GM18520 (cell line): Measurements from ENCODE around the gene SPG7.

Experiments
- ATAC-seq: cut with Tn5 transposase; IDR thresholded peaks from one replicate; pipeline ENCODE4 v1.9.1; 2021; ENCODE audit not compliant: unreplicated experiment

The SPG7 gene

DNA sequence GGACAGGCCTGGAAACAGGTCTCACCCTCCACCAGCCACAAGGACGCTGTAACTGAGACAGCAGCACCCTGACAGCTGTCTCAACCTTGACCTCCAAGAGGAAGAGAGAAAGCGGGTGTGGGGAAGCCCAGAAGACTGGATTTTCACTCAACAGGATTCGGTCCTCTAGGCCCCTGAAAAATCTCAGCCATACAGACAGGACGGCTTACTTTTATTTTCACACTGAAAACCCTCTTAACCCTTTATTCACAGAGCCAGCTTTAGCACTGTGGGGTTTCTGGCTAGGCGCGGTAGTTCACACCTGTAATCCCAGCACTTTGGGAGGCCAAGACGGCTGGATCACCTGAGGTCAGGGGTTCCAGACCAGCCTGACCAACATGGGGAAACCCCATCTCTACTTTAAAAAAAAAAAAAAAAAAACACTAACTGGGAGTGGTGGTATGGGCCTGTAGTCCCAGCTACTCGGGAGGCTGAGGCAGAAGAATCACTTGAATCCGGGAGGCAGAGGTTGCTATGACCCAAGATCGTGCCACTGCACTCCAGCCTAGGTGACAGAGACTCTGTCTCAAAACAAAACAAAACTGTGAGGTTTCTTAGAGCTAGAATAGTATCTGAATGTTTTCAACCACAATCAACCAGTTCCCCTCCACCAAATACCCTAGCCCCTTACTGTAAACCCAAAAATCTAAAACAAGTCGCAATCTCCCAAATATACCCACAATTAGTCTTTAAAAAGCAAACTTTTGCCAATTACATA is 23.1 kb upstream of the SPG7 start:
- ATAC-seq = no peak

DNA sequence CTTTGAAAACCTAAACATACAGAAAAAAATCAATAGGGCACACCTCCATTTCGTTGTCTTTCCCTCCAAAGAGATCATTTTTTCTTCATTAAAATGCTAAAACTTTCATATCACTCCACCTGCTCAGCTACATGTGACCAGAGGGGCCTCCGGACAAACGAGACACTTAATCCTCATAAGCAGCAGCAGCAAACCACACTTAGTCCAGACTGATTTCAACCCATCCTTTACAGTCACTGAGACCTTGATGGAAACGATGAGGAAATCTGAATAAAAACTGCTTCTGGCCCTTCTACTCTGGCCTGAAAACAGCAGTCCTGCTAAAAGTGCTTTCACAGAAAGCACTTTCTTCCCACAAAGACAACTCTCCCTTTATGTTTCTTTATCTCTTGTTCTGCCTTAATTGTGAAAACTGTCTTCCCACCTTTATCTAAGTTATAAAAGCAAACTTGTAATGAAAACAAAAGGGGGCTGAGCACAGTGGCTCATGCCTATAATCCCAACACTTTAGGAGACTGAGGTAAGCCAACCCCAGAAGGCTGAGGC is 22.4 kb upstream of the SPG7 start:
- no peak for ATAC-seq

DNA sequence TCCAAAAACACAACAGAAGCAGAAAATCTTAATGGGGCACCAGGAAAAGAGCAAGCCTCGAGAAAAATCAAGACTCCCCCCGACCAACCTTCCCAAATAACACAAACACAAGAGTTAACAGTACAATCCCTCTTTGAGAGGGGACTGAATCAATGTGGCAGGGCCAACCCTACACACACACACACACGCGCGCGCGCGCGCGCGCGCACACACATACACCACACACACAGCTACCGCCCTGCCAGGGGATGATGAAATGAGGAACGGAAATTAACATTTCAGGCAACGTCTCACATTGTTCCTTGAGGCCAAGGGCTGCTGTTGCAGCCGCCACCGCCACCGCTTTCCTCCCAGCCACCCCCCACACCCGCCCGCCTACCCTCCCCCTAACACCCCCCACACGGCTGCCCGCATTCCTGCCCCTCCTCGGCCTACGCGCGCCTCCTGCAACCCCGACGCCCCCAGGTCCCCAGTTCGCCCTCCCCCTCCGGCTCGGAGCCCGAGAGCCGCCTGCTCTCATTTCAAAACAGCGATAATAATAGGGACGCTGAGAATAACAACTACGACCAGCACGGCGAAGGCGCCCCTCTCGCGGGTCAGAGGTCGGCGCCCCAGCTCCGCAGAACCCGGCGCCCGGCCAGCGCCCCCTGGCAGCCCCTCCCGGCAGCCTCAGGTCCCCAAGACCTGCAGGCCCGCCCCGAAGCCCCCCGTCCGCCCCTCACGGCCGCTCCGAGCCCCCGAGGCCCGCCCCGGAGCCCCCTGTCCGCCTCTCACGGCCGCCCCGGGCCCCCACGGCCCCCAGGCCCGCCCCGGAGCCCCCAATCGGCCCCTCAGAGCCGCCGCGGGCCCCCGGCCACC is 18.9 kb upstream of the SPG7 start:
- no peak for ATAC-seq

DNA sequence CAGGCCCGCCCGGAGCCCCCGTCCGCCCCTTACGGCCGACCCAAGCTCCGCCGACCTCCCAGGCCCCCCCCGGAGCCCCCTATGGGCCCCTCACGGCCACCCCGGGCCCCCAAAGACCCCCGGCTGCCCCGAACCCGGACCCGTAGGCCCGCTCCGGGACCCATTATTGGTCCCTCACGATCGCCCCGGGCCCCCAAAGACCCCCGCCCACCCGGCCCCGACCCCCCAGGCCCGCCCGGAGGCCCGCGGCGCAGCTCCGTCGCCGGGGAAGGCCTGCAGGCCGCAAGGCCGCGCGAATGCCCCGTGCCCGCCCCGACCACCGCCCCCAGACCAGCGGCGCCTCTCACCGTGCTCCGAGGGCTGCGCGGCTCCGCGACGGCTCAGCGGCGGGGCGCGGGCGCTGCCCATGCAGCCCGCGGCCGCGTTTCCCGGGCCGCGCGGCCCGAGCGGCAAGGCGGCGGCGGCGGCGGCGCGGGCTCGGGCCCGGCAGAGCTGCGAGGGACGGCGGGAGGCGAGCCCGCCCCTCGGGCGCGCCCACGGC is 18.2 kb upstream of the SPG7 start:
- no peak for ATAC-seq

DNA sequence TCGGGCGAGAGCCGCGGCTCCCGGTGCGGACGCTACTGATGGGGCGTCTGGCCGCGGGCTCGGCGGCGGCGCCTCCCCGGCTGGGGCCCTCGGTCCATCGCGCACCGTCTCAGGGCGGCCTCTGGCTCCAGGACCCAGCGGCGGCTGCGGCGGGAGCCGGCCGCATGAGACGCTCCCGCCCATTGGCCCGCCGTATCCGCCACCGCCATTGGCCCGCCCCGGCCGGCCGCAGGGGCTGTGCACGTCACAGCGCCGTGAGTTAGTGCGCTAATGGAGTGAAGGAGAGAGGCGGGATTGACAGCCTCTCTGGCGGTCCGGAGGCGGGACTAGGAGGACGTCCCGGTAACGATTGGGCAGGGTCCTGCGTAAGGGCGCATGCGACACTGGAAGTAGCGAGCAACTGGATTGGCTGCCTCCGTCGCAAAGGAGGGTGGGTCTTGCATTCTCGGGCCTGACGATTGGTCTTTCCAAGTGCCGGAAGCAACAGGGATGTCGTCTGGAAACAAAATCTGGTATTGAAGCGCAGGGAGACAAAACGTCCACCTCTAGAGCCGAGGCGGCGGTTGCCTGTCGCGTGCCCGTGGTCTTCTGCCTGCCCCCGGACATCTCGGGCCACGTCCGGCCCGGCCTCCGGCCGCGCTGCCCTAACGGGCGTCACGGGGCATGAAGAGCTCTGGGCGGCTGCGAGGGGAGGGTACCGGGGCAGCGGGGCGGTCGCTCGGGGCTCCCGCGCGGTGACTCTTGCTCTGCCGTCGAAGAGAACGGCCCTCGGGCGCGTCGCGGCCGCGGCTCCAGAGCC is 17.6 kb upstream of the SPG7 start, which contains the start of gene ANKRD11:
Gene ANKRD11 (minus strand): TSS at position 123 of the 799 bp plus-strand sequence. CDS start 173,542 bp downstream, outside the sequence.
- peak; percentile 85 for ATAC-seq

DNA sequence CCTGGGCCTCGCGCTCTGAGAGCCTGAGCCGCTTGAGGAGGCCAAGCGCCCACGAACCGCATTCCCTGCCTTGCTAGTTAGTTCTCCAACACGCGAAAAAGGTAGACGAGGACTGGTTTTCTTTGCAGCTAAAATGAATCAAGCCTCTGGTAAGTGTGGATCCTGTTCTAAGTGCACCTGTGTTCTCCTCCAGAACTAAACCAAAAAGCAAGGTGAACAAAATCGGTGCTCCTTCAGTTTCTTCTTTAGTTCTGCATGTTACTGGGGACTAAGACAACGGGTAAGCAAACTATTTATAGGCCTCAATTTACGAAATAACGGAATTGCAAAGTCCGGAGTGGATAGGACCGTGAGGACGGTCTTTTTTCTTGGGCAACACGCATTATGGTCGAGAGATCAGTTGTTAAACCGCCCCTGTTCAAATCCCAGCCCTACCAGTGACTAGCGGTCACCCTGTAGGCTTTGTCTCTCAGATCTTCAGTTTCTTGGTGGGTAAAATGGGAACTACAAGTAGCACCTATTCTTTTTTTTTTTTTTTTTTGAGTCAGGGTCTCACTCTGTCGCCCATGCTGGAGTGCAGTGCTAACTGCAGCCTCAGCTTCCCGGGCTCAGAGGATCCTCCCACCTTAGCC is 16.8 kb upstream of the SPG7 start:
- no peak for ATAC-seq

DNA sequence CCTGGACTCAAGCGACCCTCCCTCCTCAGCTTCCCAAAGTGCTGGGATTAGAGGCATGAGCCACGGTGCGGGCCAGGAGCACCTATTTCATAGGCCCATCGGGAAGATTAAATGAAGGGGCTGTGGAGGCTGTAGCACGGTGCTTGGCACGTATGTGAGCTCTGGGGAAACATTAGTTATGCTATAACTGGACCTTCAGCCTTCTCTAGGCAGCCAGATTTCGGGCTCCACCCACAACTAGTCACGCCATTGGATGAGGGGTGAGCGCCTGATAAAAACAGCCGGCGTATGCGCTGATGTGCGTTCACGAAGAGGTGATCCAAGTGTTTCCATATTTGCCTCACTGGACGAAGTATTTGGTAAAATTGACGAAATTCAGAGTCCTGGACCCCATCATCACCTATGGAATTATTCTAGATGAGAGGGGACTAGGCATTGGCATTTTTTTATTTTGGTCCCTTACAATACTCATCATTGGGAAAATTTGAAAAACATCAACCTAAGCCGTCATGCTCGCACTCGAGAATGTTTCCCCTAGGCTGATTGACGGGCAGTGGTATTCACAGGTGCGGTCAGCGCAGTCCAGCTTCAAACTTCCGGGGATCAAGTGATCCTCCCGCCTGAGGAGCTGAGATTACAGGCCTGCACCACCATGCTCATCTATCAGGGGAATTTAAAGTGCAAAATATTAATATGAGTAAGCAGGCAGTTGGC is 16.1 kb upstream of the SPG7 start:
- no peak for ATAC-seq

DNA sequence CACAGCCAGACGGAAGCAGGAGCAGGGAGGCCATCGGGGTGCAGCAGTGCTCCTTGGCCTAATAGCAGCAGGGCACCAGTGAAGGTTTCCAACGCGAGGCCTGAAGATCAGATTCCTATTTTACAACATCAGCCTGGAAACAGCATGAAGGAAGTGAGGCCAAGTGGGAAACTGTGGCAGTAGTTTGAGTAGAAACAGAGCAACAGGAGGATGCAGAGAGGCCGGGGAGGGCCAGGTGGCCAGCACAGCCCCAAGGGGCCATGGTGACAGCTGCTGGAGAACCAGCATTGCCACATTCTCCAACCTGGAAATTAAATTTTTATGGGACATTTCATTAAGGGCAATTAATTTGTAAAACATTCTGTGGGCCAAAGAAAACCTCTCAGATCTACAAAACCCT is 14.4 kb upstream of the SPG7 start:
- no peak for ATAC-seq

DNA sequence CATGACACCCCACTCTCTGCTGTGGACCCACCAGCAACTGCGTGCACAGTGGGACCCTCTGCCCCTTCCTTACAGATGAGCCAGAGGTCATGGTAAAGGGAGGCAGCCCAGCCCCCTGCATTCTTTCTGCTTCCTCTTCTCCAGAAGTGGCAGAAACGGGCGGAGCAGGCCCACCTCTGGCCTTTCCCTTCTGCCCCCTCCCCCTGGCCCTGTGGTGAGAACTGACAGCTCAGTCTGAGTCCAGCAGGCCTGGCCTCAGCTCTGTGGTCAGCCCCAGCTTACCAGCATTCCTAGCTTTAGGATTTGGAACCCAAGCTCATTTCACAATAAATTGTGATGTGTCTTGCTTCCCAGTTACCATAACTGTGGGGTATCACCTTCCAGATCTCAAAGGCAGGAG is 13.1 kb upstream of the SPG7 start:
- no peak for ATAC-seq

DNA sequence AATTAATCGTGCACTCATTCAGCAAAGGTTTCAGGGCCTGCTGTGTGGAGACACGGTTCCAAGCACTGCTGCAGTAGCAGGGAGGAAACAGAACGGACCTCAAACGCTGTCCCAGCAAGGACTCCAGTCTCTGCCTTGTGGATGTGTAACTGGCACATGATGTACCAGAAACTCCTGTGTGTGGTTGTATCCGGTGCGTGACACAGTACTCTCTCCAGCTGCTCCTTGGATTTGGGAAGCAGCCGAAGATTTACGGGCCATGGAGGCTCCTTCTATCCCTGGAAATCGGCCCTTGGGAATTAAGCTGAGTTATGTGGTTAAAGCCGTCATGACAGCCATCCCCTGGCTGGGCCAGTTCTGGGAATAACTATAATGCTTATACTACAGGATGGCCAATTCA is 9.4 kb upstream of the SPG7 start:
- ATAC-seq = no peak

DNA sequence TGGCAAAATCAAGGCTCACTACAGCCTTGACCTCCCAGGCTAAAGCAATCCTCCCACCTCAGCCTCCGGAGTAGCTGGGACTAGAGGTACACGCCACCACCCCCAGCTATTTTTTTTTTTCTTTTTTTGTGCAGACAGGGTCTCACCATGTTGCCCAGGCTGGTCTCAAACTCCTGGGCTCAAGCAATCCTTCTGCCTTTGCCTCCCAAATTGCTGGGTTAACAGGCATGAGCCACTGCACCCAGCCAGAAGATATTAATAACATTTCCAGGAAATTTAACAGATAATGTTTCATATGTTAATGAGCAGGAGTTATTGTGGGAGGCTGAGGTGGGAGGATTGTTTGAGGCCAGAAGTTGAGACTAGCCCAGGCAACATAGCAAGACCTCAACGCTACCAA is 8.4 kb upstream of the SPG7 start:
- ATAC-seq = no peak

DNA sequence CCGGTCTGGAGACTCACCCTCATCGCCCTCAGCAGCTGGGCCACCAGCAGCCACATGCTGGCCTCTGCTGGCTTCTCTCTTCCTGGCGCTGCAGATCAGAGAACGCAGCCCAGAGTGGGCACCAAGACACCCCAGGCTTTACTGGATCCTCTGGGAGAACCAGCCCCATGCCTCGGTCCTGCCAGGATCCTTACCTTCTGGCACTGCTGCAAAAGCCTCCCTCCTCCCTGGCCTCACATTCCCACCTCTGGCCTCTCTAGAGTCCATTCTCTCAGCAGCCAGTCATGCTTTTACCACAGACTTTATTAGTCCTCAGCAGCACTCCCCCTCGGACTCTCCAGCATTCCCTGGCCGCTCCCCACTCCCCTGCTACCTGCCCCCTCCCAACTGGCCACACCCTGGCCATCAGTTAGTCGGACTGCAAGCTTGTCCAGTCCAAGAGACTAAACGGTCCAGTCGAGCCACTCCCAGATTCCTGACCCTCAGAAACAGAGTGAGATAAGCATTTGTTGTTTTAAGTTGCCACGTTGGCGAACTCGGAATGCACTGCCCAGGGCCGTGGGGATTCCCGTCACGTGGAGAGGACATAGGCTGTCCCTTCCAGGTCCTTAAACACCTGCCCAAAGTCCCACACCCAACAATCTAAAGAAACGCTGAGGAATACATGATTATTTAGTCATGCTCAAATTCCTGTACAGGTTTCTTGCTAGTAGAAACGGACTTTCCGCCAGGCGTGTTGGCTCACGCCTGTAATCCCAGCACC is 5.9 kb upstream of the SPG7 start:
- no peak for ATAC-seq

DNA sequence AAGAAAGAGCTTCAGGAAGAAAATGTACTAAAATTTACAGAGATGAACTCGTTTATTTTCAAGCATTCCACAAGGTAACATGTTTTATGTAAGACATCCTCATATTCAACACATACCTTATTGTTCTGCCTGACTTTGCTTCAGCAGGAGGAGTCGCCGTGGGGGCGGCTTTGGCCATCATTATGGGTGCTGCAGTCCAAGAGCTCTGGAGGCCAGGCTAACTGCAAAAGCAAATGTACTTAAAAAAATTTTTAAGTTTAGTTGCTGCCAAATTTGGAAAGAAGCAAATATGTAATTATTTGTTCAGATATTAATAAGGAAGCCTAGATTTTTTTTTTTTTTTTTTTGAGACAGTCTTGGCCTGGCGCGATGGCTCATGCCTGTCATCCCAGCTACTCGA is 4.1 kb upstream of the SPG7 start:
- no peak for ATAC-seq

DNA sequence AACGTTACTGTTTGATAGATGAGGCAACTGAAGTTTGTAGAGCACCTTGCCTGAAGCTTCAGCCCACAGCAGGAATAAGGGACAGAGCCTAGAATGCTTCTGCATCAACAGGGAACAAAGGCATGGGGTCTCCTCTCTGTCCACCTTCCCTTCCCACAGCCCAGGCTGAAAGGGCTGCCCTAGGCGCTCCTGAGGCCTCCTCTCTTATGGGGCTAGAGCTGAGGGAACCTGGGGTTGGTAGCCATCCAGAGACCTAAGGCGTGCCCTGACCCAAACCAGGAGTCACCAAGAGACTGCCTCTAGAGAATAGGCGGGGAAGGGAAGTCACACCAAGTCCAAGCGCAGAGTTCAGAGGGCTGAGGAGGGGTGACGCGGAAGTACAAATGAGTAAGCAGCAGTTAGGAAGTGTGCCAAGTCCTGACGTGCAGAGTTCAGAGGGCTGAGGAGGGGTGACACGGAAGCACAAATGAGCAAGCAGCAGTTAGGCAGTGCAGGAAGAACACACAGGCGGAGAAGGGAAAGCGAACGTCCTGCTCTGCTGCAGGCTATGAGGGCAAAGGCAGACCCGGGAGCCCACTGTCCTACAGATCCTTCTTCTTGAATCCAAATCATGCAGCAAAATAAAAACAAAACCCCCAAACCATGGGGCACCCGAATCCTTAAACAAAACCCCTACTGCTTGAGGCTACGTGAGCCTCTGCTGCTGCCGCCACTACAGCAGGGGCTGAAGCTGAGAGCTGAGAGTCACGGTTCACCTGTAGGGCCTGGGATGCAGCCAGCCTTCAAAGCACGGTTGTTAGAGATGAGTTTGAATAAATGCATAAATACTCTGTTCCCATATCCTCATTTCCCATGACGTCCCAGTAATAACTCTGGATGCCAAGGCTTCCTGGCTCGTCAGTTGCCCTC is 2.7 kb upstream of the SPG7 start:
- peak; percentile 33 for ATAC-seq

DNA sequence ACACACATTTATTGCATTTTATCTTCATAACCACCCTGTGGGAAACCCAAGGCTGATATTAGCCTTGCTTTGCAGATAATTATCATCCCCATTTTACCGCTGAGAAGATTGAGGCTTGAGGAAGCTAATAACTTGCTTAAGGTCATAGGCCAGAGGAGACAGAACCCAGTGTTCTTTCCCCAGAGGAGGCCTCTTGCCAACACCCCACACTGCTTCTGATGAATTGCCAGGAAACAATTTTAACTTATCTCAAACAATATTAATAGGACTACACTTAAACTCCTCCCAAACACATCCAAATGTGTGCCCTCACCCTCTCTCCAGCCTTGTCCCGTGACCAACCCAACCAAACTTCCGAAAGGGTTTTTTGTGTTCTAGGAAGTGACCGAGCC is 2.1 kb upstream of the SPG7 start:
- ATAC-seq = no peak

DNA sequence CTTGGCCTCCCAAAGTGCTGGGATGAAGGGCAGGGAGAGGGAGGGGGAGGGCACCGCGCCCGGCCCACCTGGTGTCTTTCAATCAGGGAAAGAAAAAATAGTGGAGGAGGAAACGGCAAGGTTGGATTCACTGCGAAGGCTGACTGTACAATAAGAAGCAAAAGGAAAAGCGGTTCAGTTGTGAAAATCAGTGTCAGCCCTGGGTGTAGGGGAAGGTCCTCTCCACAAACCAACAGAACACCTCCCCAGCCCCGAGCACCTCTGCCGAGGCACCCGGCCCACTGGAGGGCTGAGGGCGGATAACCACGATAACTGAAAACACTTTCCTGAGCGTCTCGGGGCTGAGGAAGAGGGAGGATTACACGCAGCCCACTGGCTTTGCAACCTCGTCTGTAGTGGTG is 1.4 kb upstream of the SPG7 start:
- no peak for ATAC-seq

DNA sequence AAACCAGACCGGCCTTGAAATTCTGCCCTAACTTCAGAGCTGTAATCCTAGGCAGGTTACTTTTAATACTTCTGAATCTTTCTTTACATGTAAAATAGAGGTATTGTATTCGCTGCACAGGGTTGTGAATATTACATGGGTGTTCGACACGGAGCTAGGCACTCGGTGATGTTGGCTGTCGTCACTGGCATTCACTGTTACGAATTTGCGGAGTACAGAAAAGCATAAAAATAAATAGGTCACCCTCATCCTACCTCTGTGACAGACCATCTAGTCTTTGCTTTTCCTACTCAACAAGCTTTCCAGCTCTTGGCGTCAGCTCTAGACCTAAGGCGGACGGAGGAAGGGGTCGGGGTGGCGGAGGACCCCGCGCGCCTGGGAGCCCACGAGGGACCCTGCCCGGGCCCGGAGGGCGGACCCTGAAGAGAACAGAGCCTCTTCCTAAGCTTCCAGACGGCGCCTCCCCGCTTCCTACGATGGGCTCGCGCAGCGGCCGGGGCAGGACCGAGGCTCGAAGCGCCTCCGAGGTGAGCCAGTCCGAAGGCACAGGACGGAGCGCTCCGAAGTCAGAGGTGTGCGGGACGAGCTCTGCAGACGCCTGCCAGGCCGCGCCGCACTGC is 879 bp upstream of the SPG7 start:
- ATAC-seq = peak; percentile 4

DNA sequence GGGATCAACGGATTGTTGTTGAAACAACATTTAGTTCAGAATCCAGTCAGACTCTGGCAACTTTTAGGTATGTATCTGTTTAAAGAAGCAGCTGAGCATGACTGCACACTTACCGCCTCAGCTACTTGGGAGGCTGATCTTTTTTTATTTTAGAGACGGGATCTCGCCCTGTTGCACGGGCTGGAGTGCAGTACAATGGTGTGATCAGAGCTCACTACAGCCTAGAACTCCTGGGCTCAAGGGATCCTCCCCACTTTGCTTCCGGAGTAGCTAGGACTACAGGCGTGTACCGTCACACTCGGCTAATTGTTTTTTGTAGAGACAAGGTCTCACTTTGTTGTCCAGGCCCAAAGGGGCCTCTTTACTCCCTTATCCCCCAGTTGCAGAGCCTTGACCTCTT is 2.3 kb downstream of the SPG7 start:
- ATAC-seq = no peak
